GM19035 (cell line): ENCODE results near the gene CD320.

Experiments
- ATAC-seq: cut with Tn5 transposase; IDR thresholded peaks from one replicate; pipeline ENCODE4 v1.9.1; 2021; ENCODE audit not compliant: unreplicated experiment

Gene CD320

DNA sequence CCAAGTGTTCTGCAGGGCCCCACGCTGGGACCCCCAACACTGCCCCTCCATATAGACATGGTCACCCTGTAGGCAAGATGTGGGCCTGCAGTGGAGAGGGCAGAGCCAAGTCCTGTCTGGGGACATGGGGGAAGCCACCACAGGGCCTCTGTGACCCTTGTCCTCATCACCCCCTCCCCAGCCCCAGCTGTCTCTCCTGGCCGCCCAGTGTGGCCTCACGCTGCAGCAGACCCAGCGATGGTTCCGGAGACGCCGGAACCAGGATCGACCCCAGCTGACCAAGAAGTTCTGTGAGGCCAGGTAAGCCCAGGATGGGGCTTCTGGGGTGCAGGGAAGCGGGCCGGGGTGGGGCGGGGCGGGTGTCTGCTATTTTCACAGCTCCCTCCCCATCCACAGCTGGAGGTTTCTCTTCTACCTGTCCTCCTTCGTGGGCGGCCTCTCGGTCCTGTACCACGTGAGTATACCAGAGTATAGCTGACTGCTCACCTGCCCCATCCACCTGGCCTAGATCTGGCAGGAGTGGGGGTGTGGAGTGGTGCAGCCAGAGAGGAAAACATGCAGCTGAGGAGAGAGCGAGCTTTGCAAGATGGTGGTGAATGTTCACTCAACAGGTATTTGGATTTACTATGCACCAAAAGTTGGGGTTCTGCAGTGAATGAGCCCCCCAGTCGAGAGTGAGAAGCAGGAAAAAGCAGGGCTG lies 52.6 kb downstream of the CD320 start:
- ATAC-seq: no peak

DNA sequence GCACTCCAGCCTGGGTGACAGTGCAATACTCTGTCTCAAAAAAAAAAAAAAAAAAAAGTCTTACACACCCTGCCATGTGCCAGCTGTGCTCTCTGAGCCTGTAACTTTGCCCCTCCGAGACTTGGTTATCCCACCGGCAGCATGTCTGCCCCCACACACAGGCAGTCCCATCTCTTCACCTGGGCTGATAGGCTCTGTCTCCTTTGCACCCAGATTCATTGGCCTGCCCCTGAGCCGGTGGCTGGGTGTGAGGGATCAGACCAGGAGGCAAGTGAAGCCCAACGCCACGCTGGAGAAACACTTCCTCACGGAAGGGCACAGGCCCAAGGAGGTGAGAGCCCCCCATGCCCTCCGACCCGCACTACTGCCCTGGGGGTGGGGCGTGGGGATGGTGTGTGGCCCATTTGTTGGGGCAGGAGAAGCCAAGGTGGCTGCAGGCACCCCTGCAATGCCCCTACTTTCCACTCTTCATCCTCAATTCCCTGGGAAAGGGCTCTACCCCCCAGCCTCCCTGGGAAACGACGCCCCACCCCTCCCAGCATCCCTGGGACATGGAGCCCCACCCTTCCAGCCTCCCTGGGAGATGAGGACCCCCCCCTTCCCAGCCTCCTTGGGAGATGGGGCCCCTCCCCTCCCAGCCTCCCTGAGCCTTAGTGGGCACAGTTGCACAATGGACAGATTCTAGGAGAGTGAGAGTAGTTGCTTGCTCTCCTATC lies 53.7 kb downstream of the CD320 start:
- no peak for ATAC-seq

GRCh38 chr19:8253678-8254077 lies 54.5 kb downstream of the CD320 start:
- no peak for ATAC-seq

GRCh38 chr19:8252922-8253589 lies 55.1 kb downstream of the CD320 start:
- no peak for ATAC-seq
